Colonic mucosa (tissue), 4 donors: ENCODE results near the gene VANGL1. TPM values are rescaled to one million over a fixed set of nuclear protein-coding genes. Genes with fewer than 3 reads are reported as not detected.

Source experiments
- DNase-seq: peaks from one replicate; pipeline ENCODE4 v3.0.0-alpha.2; 2020
- H3K27ac ChIP-seq: fragments of 200-600 bp; one replicate; pipeline ENCODE4 v1.8.0; 2021
- H3K27me3 ChIP-seq: fragments of 200-600 bp; one replicate; pipeline ENCODE4 v1.8.0; 2021
- H3K36me3 ChIP-seq: fragments of 200-600 bp; one replicate; pipeline ENCODE4 v1.8.0; 2021
- H3K4me1 ChIP-seq: fragments of 200-600 bp; one replicate; pipeline ENCODE4 v1.8.0; 2021; ENCODE audit warnings: mild to moderate bottlenecking
- H3K4me3 ChIP-seq: fragments of 200-600 bp; one replicate; pipeline ENCODE4 v1.8.0; 2021
- H3K9ac ChIP-seq, 2 donors: one replicate each; pipeline ENCODE4 v1.7.0; 2013; ENCODE audit warnings: control low read depth in 2 of 2, low read depth in 2 of 2, low read length in 2 of 2
- H3K9me3 ChIP-seq: fragments of 200-600 bp; one replicate; pipeline ENCODE4 v1.8.0; 2021
- intact Hi-C: fragments of 100-400 bp; cut with DNase I; formaldehyde crosslinking; loops from one replicate; pipeline ENCODE4 v1.14.1; 2022
- total RNA-seq, 2 donors: library from RNA; stranded (reverse); fragmentation: NEBNext Ultra II Directional in 1 of 2; extraction: Animal tissue kit (Norgen Biotek cat#: 25700) in 1 of 2; gene quantifications; one replicate each; pipeline ENCODE4 v1.2.1, GENCODE V29; 2021
- TF ChIP-seq, protein P1 (sequence below): fragments of 200-600 bp; IDR thresholded peaks from one replicate; pipeline ENCODE4 v1.8.0; 2022; ENCODE audit warnings: antibody characterized with exemption, mild to moderate bottlenecking
- donor health status: healthy.
- donor health status: DM: no; HTN: no; CAD: no.
- donor health status: DM: no; HTN: no; CAD: no.

The VANGL1 gene
- total RNA-seq, 2 donors from 2014 or later: 14.7 to 23.8 TPM

DNA sequence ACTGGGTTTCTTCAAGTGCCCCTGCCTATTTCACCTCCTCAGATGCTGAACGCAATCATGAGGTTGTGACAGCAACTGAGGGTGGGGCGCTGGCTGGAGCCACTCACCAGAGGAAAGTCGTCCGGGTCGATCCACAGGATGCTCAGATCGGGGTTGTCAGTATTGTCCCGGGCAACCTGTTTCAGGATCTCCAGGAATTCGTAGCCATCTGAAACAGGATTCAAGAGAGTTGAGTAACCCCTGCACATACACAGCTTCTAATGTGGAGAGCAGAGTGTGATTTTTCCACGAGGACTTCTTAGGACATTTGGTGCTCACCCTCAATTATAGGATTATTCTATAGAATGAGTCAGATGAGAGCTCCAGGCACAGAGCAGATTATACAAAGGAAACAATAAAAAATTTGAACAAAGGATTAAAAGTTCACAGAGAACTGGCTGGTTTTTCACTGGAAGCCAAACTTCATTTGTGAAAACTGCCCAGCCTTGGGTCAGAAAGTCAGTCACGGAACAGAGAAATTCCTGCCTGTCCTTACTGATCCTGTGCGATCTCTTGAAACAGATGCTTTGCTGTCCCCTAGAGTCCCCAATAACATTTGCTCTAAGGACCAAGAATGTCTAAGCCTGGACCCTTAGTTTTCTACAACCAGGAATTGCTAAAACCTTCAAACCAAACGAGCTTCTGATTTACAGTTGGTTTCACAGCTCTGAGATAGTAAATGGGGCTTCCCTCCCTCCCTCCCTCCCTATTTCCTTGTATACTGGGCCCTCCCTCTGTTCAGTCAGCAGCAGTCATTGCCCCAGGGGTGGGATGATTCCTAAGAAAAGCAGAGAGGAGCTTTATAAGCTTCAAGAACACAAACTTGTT is 63.5 kb downstream of the VANGL1 start:
- Histone ChIP-seq H3K27ac (no peak overlapping the region), H3K4me1 (no peaks in the 10 kb centered on the region), H3K36me3 (no peaks in the 10 kb centered on the region), H3K9ac (no peak overlapping the region), H3K4me3 (no peak overlapping the region), H3K9me3 (no peaks in the 10 kb centered on the region), H3K27me3 (no peaks in the 10 kb centered on the region)
- no peak for DNase-seq
- TF ChIP-seq, protein P1, sequence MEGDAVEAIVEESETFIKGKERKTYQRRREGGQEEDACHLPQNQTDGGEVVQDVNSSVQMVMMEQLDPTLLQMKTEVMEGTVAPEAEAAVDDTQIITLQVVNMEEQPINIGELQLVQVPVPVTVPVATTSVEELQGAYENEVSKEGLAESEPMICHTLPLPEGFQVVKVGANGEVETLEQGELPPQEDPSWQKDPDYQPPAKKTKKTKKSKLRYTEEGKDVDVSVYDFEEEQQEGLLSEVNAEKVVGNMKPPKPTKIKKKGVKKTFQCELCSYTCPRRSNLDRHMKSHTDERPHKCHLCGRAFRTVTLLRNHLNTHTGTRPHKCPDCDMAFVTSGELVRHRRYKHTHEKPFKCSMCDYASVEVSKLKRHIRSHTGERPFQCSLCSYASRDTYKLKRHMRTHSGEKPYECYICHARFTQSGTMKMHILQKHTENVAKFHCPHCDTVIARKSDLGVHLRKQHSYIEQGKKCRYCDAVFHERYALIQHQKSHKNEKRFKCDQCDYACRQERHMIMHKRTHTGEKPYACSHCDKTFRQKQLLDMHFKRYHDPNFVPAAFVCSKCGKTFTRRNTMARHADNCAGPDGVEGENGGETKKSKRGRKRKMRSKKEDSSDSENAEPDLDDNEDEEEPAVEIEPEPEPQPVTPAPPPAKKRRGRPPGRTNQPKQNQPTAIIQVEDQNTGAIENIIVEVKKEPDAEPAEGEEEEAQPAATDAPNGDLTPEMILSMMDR: no peak
- intact Hi-C loops: loop anchor here (2.0 kb wide), 1 partner anchor 97 kb away; no protein-coding TSS in a partner anchor

DNA sequence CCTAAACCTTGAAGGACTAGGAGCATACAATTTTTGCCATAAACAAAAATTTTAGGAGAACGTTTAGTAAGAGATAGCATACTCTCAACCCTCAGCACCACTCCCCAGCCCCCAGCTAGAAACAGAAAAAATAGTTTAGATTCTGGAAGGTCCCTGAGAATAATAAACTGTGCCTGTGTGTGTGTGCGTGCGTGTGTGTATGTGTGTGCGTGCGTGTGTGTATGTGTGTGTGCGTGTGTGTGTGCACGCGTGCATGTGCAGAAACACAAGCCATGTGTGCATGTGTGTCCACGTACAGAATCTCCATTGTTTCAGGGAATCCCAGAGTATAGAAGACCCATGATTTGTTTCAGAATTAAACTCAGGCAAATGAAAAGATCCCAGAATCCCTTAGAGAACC is 64.2 kb downstream of the VANGL1 start:
- no peaks in the 10 kb centered on the region for H3K36me3 ChIP-seq
- H3K27ac ChIP-seq: no peak overlapping the region
- no peak overlapping the region for H3K9ac ChIP-seq
- intact Hi-C loops: loop anchor here (2.0 kb wide), 1 partner anchor 97 kb away; no protein-coding TSS in a partner anchor
- no peak for DNase-seq
- H3K4me1 ChIP-seq: no peaks in the 10 kb centered on the region
- TF ChIP-seq, protein P1: no peak
- H3K4me3 ChIP-seq: no peak overlapping the region
- no peaks in the 10 kb centered on the region for H3K27me3 ChIP-seq
- H3K9me3 ChIP-seq: no peaks in the 10 kb centered on the region

DNA sequence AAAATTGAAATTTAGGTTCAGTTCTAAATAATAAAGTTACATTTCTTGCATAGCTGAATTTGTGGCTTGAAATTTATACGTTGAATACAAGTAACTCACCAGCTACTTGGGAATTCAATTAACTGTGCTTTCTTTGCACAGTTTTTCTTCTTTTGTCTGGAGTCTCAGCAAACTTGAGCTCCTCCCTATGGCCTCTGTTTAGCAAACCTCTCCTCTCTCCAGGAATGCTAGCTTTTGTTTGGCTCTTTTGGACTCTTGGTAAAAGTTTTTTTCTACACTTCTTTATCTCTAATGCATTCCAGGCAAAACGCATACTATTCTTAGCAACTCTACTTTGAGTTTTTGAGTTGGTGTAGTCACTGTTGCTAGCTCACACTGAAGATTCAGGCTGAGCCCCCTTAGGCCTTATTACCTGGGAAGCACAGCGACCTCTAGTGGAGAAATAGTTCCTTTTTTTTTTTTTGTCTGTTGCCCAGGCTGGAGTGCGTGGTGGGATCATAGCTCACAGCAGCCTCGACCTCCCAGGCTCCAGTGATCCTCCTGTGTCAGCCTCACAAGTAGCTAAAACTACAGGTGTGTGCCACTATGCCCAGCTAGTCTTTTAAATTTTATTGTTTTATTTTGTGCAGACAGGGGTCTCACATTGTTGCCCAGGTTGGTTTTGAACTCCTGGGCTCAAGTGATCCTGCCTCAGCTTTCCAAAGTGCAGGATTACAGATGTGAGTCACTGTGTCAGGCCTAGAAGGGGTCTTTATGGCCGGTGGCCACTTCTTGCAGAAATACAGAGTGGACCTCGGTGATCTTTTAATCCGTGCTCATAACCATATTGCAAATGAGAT is 65.0 kb downstream of the VANGL1 start:
- Histone ChIP-seq H3K4me1 (no peaks in the 10 kb centered on the region), H3K36me3 (no peaks in the 10 kb centered on the region), H3K27ac (no peak overlapping the region), H3K27me3 (no peaks in the 10 kb centered on the region), H3K4me3 (no peak overlapping the region), H3K9ac (no peak overlapping the region), H3K9me3 (no peaks in the 10 kb centered on the region)
- intact Hi-C loops: no loop called here
- TF ChIP-seq, protein P1: peak; percentile 71
- DNase-seq: no peak

DNA sequence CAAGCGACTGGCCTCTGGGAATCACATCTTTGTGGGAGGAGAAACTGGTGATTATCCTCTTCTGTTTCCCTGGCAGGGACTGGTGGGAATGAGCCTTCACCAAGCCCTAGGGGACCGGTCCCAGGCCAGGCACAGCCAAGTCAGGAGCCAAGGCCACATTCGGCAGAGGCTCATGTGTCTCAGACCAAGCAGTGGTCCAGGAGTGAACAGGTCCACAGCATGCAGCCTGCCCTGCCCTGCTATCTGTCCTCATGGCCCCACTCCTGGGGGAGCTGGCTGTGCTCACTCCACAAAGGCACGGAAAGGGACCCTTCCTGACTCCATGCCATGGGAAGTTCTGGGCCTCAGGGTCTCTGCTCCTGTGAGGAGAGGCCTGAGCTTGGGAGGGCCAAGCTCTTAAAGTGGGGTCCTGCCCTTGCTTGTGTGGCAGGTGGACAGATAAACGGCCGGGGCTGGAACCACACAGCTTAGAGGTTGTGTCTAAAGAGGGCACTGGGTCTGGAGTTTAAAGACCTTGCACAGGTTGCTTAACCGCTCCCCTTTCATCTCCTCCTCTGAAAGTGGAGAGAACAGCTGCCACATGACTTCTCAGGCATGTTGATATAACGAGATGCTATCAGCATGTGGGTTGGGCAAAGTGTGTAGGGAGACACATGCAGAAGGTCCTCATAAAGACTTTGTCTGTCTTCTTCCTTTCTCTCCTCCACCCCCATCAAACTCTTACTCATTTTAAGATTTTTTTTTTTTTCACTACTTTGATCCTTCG is 69.3 kb downstream of the VANGL1 start:
- Histone ChIP-seq H3K27me3 (no peaks in the 10 kb centered on the region), H3K27ac (no peak overlapping the region), H3K4me3 (no peak overlapping the region), H3K36me3 (no peaks in the 10 kb centered on the region), H3K9me3 (no peaks in the 10 kb centered on the region), H3K9ac (no peak overlapping the region), H3K4me1 (no peaks in the 10 kb centered on the region)
- DNase-seq: no peak
- TF ChIP-seq, protein P1: no peak
- intact Hi-C loops: no loop called here
